HTERT RPE-1 (cell line): ENCODE results near the gene CLIP1.
"Not testable (repeated sequence)": the region's sequence is repeated elsewhere in the genome, so short reads cannot be mapped to it uniquely, and the experiment has no call there.

Experiments used
- in situ Hi-C: fragments of 300-500 bp; cut with MboI; formaldehyde crosslinking; loops from 4 replicates; pipeline ENCODE4 v1.14.3; 2020; ENCODE audit warnings: low sequenced_read_pairs

CLIP1 gene

GRCh38 chr12:122437656-122438121 lies 15.2 kb upstream of the CLIP1 start:
- in situ Hi-C loops = no loop called here

DNA sequence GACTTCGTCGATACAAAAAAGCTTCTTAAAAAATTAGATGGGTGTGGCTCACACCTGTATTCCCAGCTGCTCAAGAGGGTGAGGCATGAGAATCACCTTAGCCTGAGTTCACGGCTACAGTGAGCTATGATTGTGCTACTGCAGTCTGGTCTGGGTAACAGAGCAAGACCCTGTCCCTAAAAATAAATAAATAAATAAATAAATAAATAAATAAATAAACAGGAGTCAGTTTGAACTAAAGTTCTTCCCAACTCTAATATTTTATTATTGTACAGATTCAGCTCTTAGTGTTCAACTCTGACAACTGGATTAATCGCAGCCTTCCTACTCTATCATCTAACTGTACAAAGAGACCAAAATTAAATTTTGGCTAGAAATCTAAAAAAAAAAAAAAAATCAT lies 12.7 kb upstream of the CLIP1 start:
- in situ Hi-C loops = no loop called here

- in situ Hi-C loops = not testable (repeated sequence)
These were observed 6.6 kb upstream of the CLIP1 start for GRCh38 chr12:122429043-122429442.

GRCh38 chr12:122427403-122427802 lies 4.9 kb upstream of the CLIP1 start:
- in situ Hi-C loops = no loop called here

- in situ Hi-C loops = no loop called here
These were observed 1.0 kb upstream of the CLIP1 start for GRCh38 chr12:122423258-122424165.

GRCh38 chr12:122422730-122423257 lies 325 bp upstream of the CLIP1 start:
- in situ Hi-C loops = no loop called here

DNA sequence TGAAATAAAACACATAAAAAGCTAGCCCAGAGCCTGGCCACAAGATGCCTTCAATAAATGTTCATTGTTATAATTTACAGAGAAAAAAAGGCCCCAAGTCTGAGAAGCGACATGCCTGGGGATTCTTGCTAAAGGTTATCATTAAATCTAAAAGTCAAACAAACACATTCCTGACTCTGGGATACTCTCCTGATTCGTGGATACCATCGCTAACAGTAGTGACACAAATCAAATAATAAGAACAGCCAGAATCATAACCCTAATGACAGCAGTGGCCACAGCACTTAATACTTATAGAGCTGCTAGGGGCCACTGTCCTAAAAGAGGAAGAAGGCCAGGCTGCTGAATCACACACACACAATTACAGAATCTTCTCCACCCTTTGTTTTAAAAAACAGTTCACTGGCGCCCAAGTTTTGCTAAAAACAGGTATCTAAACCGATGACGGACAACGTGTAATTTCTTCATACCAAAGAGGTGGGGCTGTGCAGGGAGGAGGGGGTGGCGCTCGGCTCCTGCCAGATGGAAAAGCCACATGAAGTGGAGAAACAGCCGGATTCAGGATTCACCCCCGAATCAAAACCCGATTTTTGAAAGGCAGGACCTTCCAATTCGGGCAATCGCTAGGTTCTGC lies 1.2 kb downstream of the CLIP1 start:
- in situ Hi-C loops = no loop called here

- in situ Hi-C loops = no loop called here
These were observed 1.9 kb downstream of the CLIP1 start for GRCh38 chr12:122420471-122421162.

DNA sequence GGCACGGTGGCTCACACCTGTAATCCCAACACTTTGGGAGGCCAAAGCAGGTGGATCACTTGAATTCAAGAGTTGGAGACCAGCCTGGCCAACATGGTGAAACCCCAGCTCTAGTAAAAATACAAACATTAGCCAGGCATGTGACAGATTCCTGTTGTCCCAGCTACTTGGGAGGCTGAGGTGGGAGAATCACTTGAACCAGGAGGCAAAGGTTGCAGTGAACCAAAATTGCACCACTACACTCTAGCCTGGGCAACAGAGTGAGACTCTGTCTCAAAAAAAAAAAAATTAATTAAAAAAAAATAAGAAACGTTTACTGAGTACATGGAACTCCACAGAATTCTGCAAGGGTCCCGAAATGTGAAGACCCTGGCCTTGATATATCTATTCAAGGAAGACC lies 3.4 kb downstream of the CLIP1 start:
- in situ Hi-C loops = not testable (repeated sequence)

- in situ Hi-C loops = not testable (repeated sequence)
These were observed 6.8 kb downstream of the CLIP1 start for GRCh38 chr12:122415665-122416064.

DNA sequence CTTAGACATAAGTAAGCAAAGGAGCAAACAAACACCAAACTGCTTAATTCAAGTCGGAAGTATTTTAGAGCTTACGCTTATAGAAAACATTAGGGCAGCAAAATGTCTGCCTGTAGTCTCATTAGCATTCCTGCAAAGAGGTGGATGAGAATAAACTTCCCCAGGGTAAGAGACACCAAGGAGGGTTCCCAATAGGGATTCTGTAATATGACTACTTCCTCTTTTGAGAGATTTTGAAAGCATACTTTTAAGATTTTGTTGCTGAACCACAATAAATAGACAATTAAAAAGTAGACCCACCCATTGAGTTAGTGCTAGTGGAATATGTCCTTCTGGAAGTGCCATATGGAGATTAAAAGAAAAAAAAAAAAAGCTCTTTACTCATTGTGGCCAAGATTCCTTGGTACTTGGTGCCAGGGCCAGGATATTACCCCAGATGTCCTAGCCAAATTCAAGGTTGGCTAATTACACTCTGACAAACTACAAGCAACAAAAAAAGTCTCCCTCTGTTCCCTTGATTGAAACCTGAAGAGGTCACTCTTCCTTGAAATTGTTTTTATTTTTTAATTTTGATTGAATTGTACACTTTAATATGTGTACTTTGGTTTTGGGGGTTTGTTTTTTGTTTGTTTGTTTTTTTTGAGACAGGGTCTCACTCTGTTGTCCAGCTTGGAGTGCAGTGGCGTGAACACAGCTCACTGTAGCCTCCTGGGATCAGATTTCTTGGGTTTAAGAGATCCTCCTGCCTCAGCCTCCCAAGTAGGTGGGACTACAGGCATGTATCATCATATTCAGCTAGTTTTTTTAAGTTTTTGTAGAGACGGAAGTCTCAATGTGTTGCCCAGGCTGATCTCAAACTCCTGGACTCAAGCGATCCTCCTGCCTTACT lies 8.7 kb downstream of the CLIP1 start:
- in situ Hi-C loops = no loop called here

GRCh38 chr12:122412851-122413433 lies 9.5 kb downstream of the CLIP1 start:
- in situ Hi-C loops = no loop called here

DNA sequence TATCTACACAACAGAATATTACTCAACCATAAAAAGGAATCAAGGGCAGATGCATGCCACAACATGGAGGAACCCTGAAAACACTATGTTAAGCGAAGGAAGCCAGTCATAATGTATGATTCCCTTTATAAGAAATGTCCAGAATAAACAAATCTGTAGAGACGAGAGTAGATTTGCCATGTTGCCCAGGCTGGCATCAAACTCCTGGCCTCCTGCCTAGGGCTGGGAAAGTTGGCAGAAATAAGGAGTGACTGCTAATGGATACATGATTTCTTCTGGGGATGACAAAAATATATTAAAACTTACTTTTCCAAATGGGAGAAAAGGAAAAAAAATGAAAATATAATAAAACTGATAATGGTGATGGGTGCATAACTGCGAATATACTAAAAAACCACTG lies 10.9 kb downstream of the CLIP1 start:
- in situ Hi-C loops = no loop called here

DNA sequence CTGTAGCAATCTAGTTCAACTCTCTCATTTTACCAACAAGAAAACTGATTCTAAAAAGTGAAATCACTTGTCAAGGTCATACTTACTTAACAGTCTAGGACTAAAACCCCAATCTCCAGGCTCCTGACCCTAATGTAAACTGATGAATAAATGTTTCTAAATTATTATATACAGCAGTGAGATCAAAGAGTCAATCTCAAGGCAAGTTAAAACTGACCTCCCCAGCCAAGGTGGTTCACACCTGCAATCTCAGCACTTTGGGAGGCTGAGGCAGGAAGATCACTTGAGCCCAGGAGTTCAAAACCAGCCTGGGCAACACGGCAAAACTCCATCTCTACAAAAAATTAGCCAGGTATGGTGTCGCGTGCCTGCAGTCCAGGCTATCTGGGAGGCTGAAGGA lies 15.3 kb downstream of the CLIP1 start:
- in situ Hi-C loops = no loop called here

DNA sequence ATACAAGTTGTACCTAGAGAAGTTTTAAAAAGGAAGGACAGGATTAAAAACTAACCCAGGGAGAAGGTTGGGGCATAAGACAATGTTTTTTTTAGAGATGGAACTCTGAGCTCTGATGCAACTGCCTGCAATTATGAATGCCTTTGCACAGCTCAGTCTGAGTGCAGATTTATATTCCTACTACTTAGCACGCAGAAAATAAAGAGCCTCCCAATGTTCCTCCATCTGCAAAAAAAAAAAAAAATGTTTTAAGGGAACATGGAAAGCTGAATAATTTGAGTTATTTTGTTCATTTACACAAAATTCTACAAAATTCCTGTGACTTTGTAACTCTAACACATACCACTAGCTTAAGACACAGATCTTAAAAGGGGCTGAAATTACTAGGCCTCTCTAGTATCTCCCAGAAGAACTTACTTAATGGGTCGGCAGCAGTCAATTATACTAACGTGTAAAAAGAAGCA lies 15.7 kb downstream of the CLIP1 start:
- in situ Hi-C loops = no loop called here

DNA sequence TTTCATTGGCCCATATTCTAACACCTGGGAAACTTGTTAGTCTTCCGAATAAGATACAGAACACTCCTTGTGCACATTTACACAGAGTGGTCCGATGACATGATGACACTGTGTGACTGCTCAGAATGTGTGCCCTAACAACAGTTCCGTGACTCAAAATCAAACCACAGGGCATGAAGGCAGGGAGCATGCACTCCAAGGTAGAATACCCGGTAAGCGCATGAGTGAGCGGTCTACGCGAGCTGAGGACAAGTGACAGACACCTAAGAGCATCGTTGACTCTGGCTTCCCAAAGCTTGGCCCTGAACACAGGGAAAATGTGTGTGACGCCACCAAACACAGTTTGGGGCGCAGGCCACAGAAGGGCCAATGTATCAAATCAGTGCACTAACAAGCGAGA lies 18.6 kb downstream of the CLIP1 start:
- in situ Hi-C loops = no loop called here

DNA sequence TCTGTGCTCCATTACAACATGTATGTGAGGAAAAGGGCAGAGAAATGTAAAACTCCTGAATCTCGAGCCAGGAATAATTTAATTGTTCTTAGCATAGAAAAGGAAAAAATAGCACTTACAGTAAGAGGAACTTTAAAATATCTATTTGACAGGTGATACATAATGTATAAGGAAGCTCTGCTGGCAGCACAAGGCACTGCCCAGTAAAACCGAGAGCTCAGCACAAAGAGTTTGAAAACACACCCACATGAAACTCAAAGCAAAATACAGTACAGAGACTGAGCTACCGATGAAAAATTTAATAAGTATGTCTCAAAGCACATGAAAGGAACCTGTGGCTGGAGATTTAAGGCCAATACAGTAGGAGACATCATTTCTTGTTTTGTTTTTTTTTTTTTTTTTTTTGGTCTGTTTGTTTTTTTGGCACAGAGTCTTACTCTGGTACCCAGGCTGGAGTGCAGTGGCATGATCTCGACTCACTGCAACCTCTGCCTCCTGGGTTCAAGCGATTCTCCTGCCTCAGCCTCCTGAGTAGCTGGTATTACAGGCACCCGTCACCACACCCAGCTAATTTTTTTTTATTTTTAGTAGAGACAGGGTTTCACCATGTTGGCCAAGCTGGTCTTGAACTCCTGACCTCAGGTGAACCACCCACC lies 19.2 kb downstream of the CLIP1 start:
- in situ Hi-C loops = no loop called here

GRCh38 chr12:122402264-122402663 lies 20.2 kb downstream of the CLIP1 start:
- in situ Hi-C loops = no loop called here

GRCh38 chr12:122399592-122400373 lies 22.7 kb downstream of the CLIP1 start:
- in situ Hi-C loops = no loop called here
